Mesendoderm (in vitro differentiated cells): ENCODE measurements around the gene ANKRD40.

Experiments
- DNase-seq: peaks from one replicate; pipeline ENCODE4 v3.0.0; 2013
- H2AK5ac ChIP-seq: 2 replicates; pipeline ENCODE4 v1.6.1; 2013; ENCODE audit warnings: low read length, inconsistent platforms
- H2BK120ac ChIP-seq: 2 replicates; pipeline ENCODE4 v1.6.1; 2013; ENCODE audit warnings: low read depth, mild to moderate bottlenecking, low read length, moderate library complexity, mixed read lengths
- H2BK15ac ChIP-seq: replicated peaks from 2 replicates; pipeline ENCODE4 v1.6.1; 2013; ENCODE audit warnings: low read depth, mild to moderate bottlenecking, moderate library complexity
- H2BK5ac ChIP-seq: 2 replicates; pipeline ENCODE4 v1.6.1; 2013; ENCODE audit warnings: low read length, inconsistent platforms
- H3K18ac ChIP-seq: 2 replicates; pipeline ENCODE4 v1.6.1; 2013; ENCODE audit warnings: mild to moderate bottlenecking, low read length, mixed read lengths
- H3K23ac ChIP-seq: one replicate; pipeline ENCODE4 v1.6.1; 2013; ENCODE audit warnings: low read length
- H3K27ac ChIP-seq: 2 replicates; pipeline ENCODE4 v1.5.1; 2013; ENCODE audit warnings: low read depth, mild to moderate bottlenecking, inconsistent platforms, low read length, moderate library complexity
- H3K27me3 ChIP-seq: 2 replicates; pipeline ENCODE4 v1.6.1; 2013; ENCODE audit warnings: low read length, control low read depth, mild to moderate bottlenecking, inconsistent platforms; ENCODE audit not compliant: insufficient read depth, poor library complexity
- H3K36me3 ChIP-seq: 2 replicates; pipeline ENCODE4 v1.6.1; 2013; ENCODE audit warnings: low read length, inconsistent platforms; ENCODE audit not compliant: control insufficient read depth, insufficient read depth
- H3K4ac ChIP-seq: one replicate; pipeline ENCODE4 v1.6.1; 2013; ENCODE audit warnings: low read depth, mild to moderate bottlenecking, low read length, moderate library complexity
- H3K4me1 ChIP-seq: 2 replicates; pipeline ENCODE4 v1.6.1; 2013; ENCODE audit warnings: low read depth, low read length, inconsistent platforms; ENCODE audit not compliant: control insufficient read depth
- H3K4me2 ChIP-seq: 2 replicates; pipeline ENCODE4 v1.6.1; 2013; ENCODE audit warnings: low read length
- H3K4me3 ChIP-seq: 2 replicates; pipeline ENCODE4 v1.5.1; 2013; ENCODE audit warnings: mild to moderate bottlenecking, low read length
- H3K56ac ChIP-seq: one replicate; pipeline ENCODE4 v1.6.1; 2013; ENCODE audit warnings: low read length
- H3K79me1 ChIP-seq: 2 replicates; pipeline ENCODE4 v1.6.1; 2013; ENCODE audit warnings: low read length, inconsistent platforms
- H3K79me2 ChIP-seq: 2 replicates; pipeline ENCODE4 v1.6.1; 2013; ENCODE audit warnings: mild to moderate bottlenecking, low read length; ENCODE audit not compliant: control insufficient read depth, insufficient read depth
- H3K9ac ChIP-seq: 2 replicates; pipeline ENCODE4 v1.6.1; 2013; ENCODE audit warnings: low read length, inconsistent platforms
- H4K5ac ChIP-seq: one replicate; pipeline ENCODE4 v1.6.1; 2013; ENCODE audit warnings: low read length
- H4K8ac ChIP-seq: one replicate; pipeline ENCODE4 v1.6.1; 2013; ENCODE audit warnings: low read depth, mild to moderate bottlenecking, control low read depth, low read length, moderate library complexity
- WGBS: extraction: QIAGEN DNeasy Blood & Tissue Kit; methylation state at CpG from one replicate; pipeline ENCODE4 v1.1.7; 2013; ENCODE audit warnings: low lambda C conversion rate, missing lambda C conversion rate; ENCODE audit not compliant: insufficient coverage; ENCODE audit errors: extremely low coverage; 5-methylcytosine and 5-hydroxymethylcytosine counted together

ANKRD40 gene

DNA sequence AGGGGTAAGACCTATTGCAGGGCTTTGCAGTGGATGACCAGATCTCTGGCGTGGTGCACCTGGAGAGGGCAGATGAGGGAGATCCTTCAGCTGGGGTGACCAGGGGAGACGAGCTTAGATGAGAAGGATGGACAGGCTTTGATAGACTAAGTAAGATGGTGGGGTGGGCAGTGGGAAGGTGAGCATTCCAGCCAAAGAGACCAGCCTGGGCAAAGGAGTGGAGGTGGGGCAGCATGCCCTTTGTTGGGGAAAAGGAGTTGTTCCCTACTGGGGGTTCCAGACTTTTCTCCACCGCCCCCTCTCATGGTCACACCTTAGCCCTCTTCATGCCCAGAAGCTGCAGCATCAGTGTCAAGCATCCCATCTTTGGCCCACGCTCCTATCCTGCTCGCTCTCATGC, 27.6 kb downstream of the ANKRD40 start:
- Histone ChIP-seq H3K18ac (no peak overlapping the region), H3K79me2 (no peaks in the 10 kb centered on the region), H3K79me1 (no peaks in the 10 kb centered on the region), H3K4me2 (no peak overlapping the region), H3K27me3 (no peaks in the 10 kb centered on the region), H3K4me3 (no peak overlapping the region), H3K36me3 (no peaks in the 10 kb centered on the region), H3K4ac (no peak overlapping the region), H3K4me1 (peaks cover 1% of the 10 kb centered on the region), H2AK5ac (no peak overlapping the region), H3K9ac (no peak overlapping the region), H2BK5ac (no peak overlapping the region), H4K8ac (no peak overlapping the region), H3K27ac (no peak overlapping the region), H2BK120ac (no peak overlapping the region), H3K56ac (no peak overlapping the region), H2BK15ac (no peak overlapping the region), H3K23ac (no peak overlapping the region), H4K5ac (no peak overlapping the region)
- WGBS, result no CpG with 5 or more reads among the region's 5 CpGs
- DNase-seq, result no peak

GRCh38 chr17:50679008-50679544, 28.6 kb downstream of the ANKRD40 start:
- no peaks in the 10 kb centered on the region for H3K27me3 ChIP-seq
- no peak overlapping the region for H3K18ac ChIP-seq
- H3K79me1 ChIP-seq, result no peaks in the 10 kb centered on the region
- H3K4me3 ChIP-seq, result no peak overlapping the region
- H3K23ac ChIP-seq, result no peak overlapping the region
- no peak for DNase-seq
- no peaks in the 10 kb centered on the region for H3K79me2 ChIP-seq
- no peak overlapping the region for H4K5ac ChIP-seq
- no CpG with 5 or more reads among the region's 11 CpGs for WGBS
- H4K8ac ChIP-seq, result no peak overlapping the region
- no peak overlapping the region for H3K27ac ChIP-seq
- no peak overlapping the region for H3K4ac ChIP-seq
- H2BK15ac ChIP-seq, result no peak overlapping the region
- no peak overlapping the region for H2BK5ac ChIP-seq
- H3K36me3 ChIP-seq, result no peaks in the 10 kb centered on the region
- H3K56ac ChIP-seq, result no peak overlapping the region
- no peak overlapping the region for H3K9ac ChIP-seq
- H3K4me1 ChIP-seq, result no peaks in the 10 kb centered on the region
- no peak overlapping the region for H2BK120ac ChIP-seq
- no peak overlapping the region for H3K4me2 ChIP-seq
- H2AK5ac ChIP-seq, result no peak overlapping the region

DNA sequence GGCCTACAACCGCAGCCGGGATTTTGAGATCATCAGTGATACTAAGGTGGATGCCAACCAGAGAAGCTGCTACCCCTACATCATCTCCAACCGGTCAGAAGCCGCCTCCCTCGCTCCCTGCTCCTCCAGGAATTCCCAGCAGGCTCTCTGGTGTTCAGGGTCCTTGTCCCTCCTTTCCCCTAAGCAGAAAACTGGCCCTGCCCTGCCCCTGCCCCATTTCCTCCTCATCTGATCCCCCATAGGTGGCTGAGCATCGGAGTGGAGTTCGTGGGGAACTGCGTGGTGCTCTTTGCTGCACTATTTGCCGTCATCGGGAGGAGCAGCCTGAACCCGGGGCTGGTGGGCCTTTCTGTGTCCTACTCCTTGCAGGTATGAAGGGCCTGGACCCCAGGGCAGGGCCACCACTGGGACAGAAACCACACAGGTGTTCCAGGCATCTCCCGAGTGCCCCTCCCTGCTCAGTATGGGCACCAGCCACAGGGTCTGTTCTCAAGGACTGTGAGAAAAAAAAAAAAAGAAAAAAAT, 29.8 kb downstream of the ANKRD40 start:
- H3K79me2 ChIP-seq, result no peaks in the 10 kb centered on the region
- DNase-seq, result no peak
- H3K4ac ChIP-seq, result no peak overlapping the region
- H3K36me3 ChIP-seq, result no peaks in the 10 kb centered on the region
- H4K5ac ChIP-seq, result no peak overlapping the region
- H2BK5ac ChIP-seq, result no peak overlapping the region
- no CpG with 5 or more reads among the region's 12 CpGs for WGBS
- no peaks in the 10 kb centered on the region for H3K79me1 ChIP-seq
- no peak overlapping the region for H2AK5ac ChIP-seq
- no peak overlapping the region for H3K18ac ChIP-seq
- no peak overlapping the region for H2BK15ac ChIP-seq
- H4K8ac ChIP-seq, result no peak overlapping the region
- H3K27me3 ChIP-seq, result no peaks in the 10 kb centered on the region
- H3K4me1 ChIP-seq, result no peaks in the 10 kb centered on the region
- H3K56ac ChIP-seq, result no peak overlapping the region
- no peak overlapping the region for H3K27ac ChIP-seq
- no peak overlapping the region for H3K23ac ChIP-seq
- H3K4me3 ChIP-seq, result no peak overlapping the region
- H3K4me2 ChIP-seq, result no peak overlapping the region
- no peak overlapping the region for H3K9ac ChIP-seq
- no peak overlapping the region for H2BK120ac ChIP-seq

GRCh38 chr17:50676065-50676975, 31.4 kb downstream of the ANKRD40 start:
- no CpG with 5 or more reads among the region's 24 CpGs for WGBS
- no peak overlapping the region for H3K4me3 ChIP-seq
- no peak overlapping the region for H3K4ac ChIP-seq
- no peak for DNase-seq
- no peak overlapping the region for H3K23ac ChIP-seq
- no peak overlapping the region for H2BK5ac ChIP-seq
- H3K36me3 ChIP-seq, result no peaks in the 10 kb centered on the region
- H4K5ac ChIP-seq, result no peak overlapping the region
- no peaks in the 10 kb centered on the region for H3K27me3 ChIP-seq
- no peak overlapping the region for H3K4me2 ChIP-seq
- H4K8ac ChIP-seq, result no peak overlapping the region
- no peak overlapping the region for H2BK120ac ChIP-seq
- H3K79me2 ChIP-seq, result no peaks in the 10 kb centered on the region
- H3K18ac ChIP-seq, result no peak overlapping the region
- H3K56ac ChIP-seq, result no peak overlapping the region
- H3K27ac ChIP-seq, result no peak overlapping the region
- H3K79me1 ChIP-seq, result no peaks in the 10 kb centered on the region
- H3K4me1 ChIP-seq, result no peaks in the 10 kb centered on the region
- no peak overlapping the region for H2BK15ac ChIP-seq
- H2AK5ac ChIP-seq, result no peak overlapping the region
- no peak overlapping the region for H3K9ac ChIP-seq

- no peak overlapping the region for H2BK120ac ChIP-seq
- no peaks in the 10 kb centered on the region for H3K79me2 ChIP-seq
- H3K18ac ChIP-seq, result no peak overlapping the region
- no peak overlapping the region for H2AK5ac ChIP-seq
- no peak overlapping the region for H3K9ac ChIP-seq
- no peak overlapping the region for H4K5ac ChIP-seq
- H3K4me3 ChIP-seq, result no peak overlapping the region
- H3K27me3 ChIP-seq, result no peaks in the 10 kb centered on the region
- no peak overlapping the region for H3K56ac ChIP-seq
- H3K4me1 ChIP-seq, result no peaks in the 10 kb centered on the region
- H3K79me1 ChIP-seq, result no peaks in the 10 kb centered on the region
- DNase-seq, result no peak
- no peaks in the 10 kb centered on the region for H3K36me3 ChIP-seq
- WGBS, result no CpG with 5 or more reads among the region's 7 CpGs
- H3K23ac ChIP-seq, result no peak overlapping the region
- no peak overlapping the region for H2BK15ac ChIP-seq
- no peak overlapping the region for H3K4ac ChIP-seq
- no peak overlapping the region for H2BK5ac ChIP-seq
- H3K4me2 ChIP-seq, result no peak overlapping the region
- no peak overlapping the region for H4K8ac ChIP-seq
- H3K27ac ChIP-seq, result no peak overlapping the region
These were observed 32.1 kb downstream of the ANKRD40 start for GRCh38 chr17:50675627-50676026.
